Gastroesophageal sphincter (tissue), 4 donors: ENCODE results near the gene NEU2. TPM values are rescaled to one million over a fixed set of nuclear protein-coding genes. Genes with fewer than 3 reads are reported as not detected.

Experiments
- ATAC-seq: fragments of 150-250 bp; one replicate; pipeline ENCODE4 v1.9.1; 2016; ENCODE audit warnings: mild to moderate bottlenecking, moderate library complexity
- H3K27ac ChIP-seq, 4 donors: fragments of 200-600 bp; sonication (generic) in 3 of 4; 1 replicate in 3 of 4; 2 replicates in 1 of 4; pipeline ENCODE4 v1.5.1; 2016 to 2019
- H3K27me3 ChIP-seq: fragments of 200-600 bp; sonication (generic); one replicate; pipeline ENCODE4 v1.5.1; 2019
- H3K36me3 ChIP-seq, 2 donors: fragments of 200-600 bp; sonication (generic); one replicate each; pipeline ENCODE4 v1.5.1; 2019; ENCODE audit warnings: control low read depth in 1 of 2
- H3K4me1 ChIP-seq, 3 donors: fragments of 200-600 bp; sonication (generic); 1 replicate in 2 of 3; 2 replicates in 1 of 3; pipeline ENCODE4 v1.5.1; 2016 to 2019; ENCODE audit warnings: control low read depth in 2 of 3
- H3K4me3 ChIP-seq, 2 donors: fragments of 200-600 bp; sonication (generic); one replicate each; pipeline ENCODE4 v1.5.1; 2019; ENCODE audit warnings: mild to moderate bottlenecking in 1 of 2, moderate library complexity in 1 of 2
- H3K9me3 ChIP-seq, 3 donors: fragments of 200-600 bp; sonication (generic); one replicate each; pipeline ENCODE4 v1.5.1; 2017 to 2019; ENCODE audit warnings: control low read depth in 2 of 3
- CTCF ChIP-seq, 4 experiments: fragments of 200-600 bp in 2 of 4; fragments of 450-650 bp in 2 of 4; sonication (generic) in 1 of 4; IDR thresholded peaks; one replicate each; pipeline ENCODE4 v1.5.1; 2017 to 2019; ENCODE audit warnings: antibody characterized with exemption in 4 of 4, mild to moderate bottlenecking in 2 of 4, moderate library complexity in 2 of 4
- EP300 ChIP-seq: sonication (generic); formaldehyde crosslinking; IDR thresholded peaks from one replicate; pipeline ENCODE4 v1.6.1; 2017; ENCODE audit warnings: antibody characterized with exemption, mild to moderate bottlenecking
- POLR2A ChIP-seq, 2 donors: fragments of 450-650 bp; IDR thresholded peaks; one replicate each; pipeline ENCODE4 v1.6.1; 2017; ENCODE audit warnings: antibody characterized with exemption in 2 of 2, mild to moderate bottlenecking in 2 of 2, moderate library complexity in 1 of 2
- POLR2AphosphoS5 ChIP-seq: sonication (generic); formaldehyde crosslinking; IDR thresholded peaks from one replicate; pipeline ENCODE4 v1.6.1; 2017; ENCODE audit warnings: antibody characterized with exemption
- WGBS, 2 donors: methylation state at CpG; one replicate each; pipeline ENCODE4 v1.1.5; 2018; ENCODE audit warnings: low coverage in 1 of 2; 5-methylcytosine and 5-hydroxymethylcytosine counted together
- total RNA-seq, 4 donors: library from RNA; depleted of rRNA; stranded (reverse); fragments of >200 nt; gene quantifications; one replicate each; pipeline ENCODE4 v1.1.0, GENCODE V29; 2016

NEU2 gene
- total RNA-seq, 4 donors from 2014 or later, result not detected

- 87 to 95% methylated on average over 4 of the region's 6 CpGs for WGBS, 2 donors
- Histone ChIP-seq H3K4me1 (no peaks in the 10 kb centered on the region), H3K4me3 (no peak overlapping the region), H3K9me3 (no peaks in the 10 kb centered on the region), H3K36me3 (no peaks in the 10 kb centered on the region), H3K27me3 (no peaks in the 10 kb centered on the region), H3K27ac (no peak overlapping the region)
- ATAC-seq, result no peak
- TF ChIP-seq EP300, result no peak
- TF ChIP-seq POLR2A (IDR thresholded peaks at IDR 0.05), result no peak
- no peak for TF ChIP-seq POLR2AphosphoS5
- TF ChIP-seq CTCF (IDR thresholded peaks at IDR 0.05), result no peak
Measured at GRCh38 chr2:233006648-233007047, 25.8 kb upstream of the NEU2 start.

GRCh38 chr2:233007270-233007669 lies 25.2 kb upstream of the NEU2 start:
- no peak overlapping the region for H3K4me3 ChIP-seq
- no peak for TF ChIP-seq POLR2A (IDR thresholded peaks at IDR 0.05)
- TF ChIP-seq POLR2AphosphoS5, result no peak
- TF ChIP-seq EP300, result no peak
- TF ChIP-seq CTCF (IDR thresholded peaks at IDR 0.05), result no peak
- ATAC-seq, result no peak
- H3K4me1 ChIP-seq, result no peaks in the 10 kb centered on the region
- H3K27me3 ChIP-seq, result no peaks in the 10 kb centered on the region
- H3K36me3 ChIP-seq, result no peaks in the 10 kb centered on the region
- H3K9me3 ChIP-seq, result no peaks in the 10 kb centered on the region
- H3K27ac ChIP-seq, result no peak overlapping the region
- 77 to 100% methylated on average over 3 to 5 of the region's 7 CpGs for WGBS, 2 donors

GRCh38 chr2:233007739-233008138 lies 24.7 kb upstream of the NEU2 start:
- TF ChIP-seq EP300, result no peak
- no peak for TF ChIP-seq POLR2AphosphoS5
- no peak for TF ChIP-seq POLR2A (IDR thresholded peaks at IDR 0.05)
- TF ChIP-seq CTCF (IDR thresholded peaks at IDR 0.05), result no peak
- H3K4me3 ChIP-seq, result no peak overlapping the region
- H3K27me3 ChIP-seq, result no peaks in the 10 kb centered on the region
- no peak for ATAC-seq
- H3K27ac ChIP-seq, result no peak overlapping the region
- no peaks in the 10 kb centered on the region for H3K36me3 ChIP-seq
- no peaks in the 10 kb centered on the region for H3K9me3 ChIP-seq
- H3K4me1 ChIP-seq, result no peaks in the 10 kb centered on the region
- WGBS, 2 donors, result 38 to 63% methylated on average over 2 to 3 of the region's 3 CpGs

GRCh38 chr2:233009661-233010060 lies 22.8 kb upstream of the NEU2 start:
- no peak for TF ChIP-seq EP300
- no peak for TF ChIP-seq CTCF (IDR thresholded peaks at IDR 0.05)
- TF ChIP-seq POLR2A (IDR thresholded peaks at IDR 0.05), result no peak
- TF ChIP-seq POLR2AphosphoS5, result no peak
- Histone ChIP-seq H3K4me1 (no peaks in the 10 kb centered on the region), H3K4me3 (no peak overlapping the region), H3K27ac (no peak overlapping the region), H3K36me3 (no peaks in the 10 kb centered on the region), H3K9me3 (no peaks in the 10 kb centered on the region), H3K27me3 (no peaks in the 10 kb centered on the region)
- 94 to 100% methylated on average over 2 to 3 of the region's 3 CpGs for WGBS, 2 donors
- ATAC-seq, result no peak

- H3K36me3 ChIP-seq, result no peaks in the 10 kb centered on the region
- H3K27ac ChIP-seq, result no peak overlapping the region
- H3K9me3 ChIP-seq, result no peaks in the 10 kb centered on the region
- H3K4me1 ChIP-seq, result no peaks in the 10 kb centered on the region
- TF ChIP-seq POLR2AphosphoS5 (no peak), EP300 (no peak), POLR2A (IDR thresholded peaks at IDR 0.05) (no peak), CTCF (IDR thresholded peaks at IDR 0.05) (no peak)
- no peak overlapping the region for H3K4me3 ChIP-seq
- no peaks in the 10 kb centered on the region for H3K27me3 ChIP-seq
- no peak for ATAC-seq
- WGBS, 2 donors, result no CpG with 5 or more reads among the region's 9 CpGs
Measured at GRCh38 chr2:233010569-233011267, 21.8 kb upstream of the NEU2 start.
